Tibial nerve (tissue), 4 donors: ENCODE data around the gene GLYR1. TPM values are rescaled to one million over a fixed set of nuclear protein-coding genes. Genes with fewer than 3 reads are reported as not detected.

Experiments
- DNase-seq, 2 donors: peaks; one replicate each; pipeline ENCODE4 v3.0.0-alpha.2; 2019; ENCODE audit warnings: low spot score in 2 of 2
- H3K27ac ChIP-seq, 4 donors: fragments of 200-600 bp; sonication (generic) in 3 of 4; one replicate each; pipeline ENCODE4 v1.5.1; 2017 to 2019; ENCODE audit warnings: mild to moderate bottlenecking in 1 of 4
- H3K27me3 ChIP-seq, 2 donors: fragments of 200-600 bp; sonication (generic) in 1 of 2; one replicate each; pipeline versions ENCODE4 v1.5.1 to v1.6.0; 2017 to 2019
- H3K36me3 ChIP-seq, 3 donors: fragments of 200-600 bp; sonication (generic); one replicate each; pipeline ENCODE4 v1.5.1; 2018 to 2019
- H3K4me1 ChIP-seq, 4 donors: fragments of 200-600 bp; sonication (generic) in 3 of 4; one replicate each; pipeline ENCODE4 v1.5.1; 2017 to 2019
- H3K4me3 ChIP-seq, 4 donors: fragments of 200-600 bp; sonication (generic) in 3 of 4; one replicate each; pipeline ENCODE4 v1.5.1; 2017 to 2019; ENCODE audit warnings: mild to moderate bottlenecking in 1 of 4, moderate library complexity in 1 of 4
- H3K9me3 ChIP-seq, 4 donors: fragments of 200-600 bp; sonication (generic) in 3 of 4; one replicate each; pipeline ENCODE4 v1.5.1; 2017 to 2019
- CTCF ChIP-seq, 5 experiments: fragments of 200-600 bp in 3 of 5; fragments of 450-650 bp in 2 of 5; sonication (generic) in 3 of 5; IDR thresholded peaks; one replicate each; pipeline ENCODE4 v1.5.1; 2016 to 2019; ENCODE audit warnings: antibody characterized with exemption in 5 of 5, mild to moderate bottlenecking in 3 of 5, moderate library complexity in 2 of 5
- EP300 ChIP-seq, 2 donors: sonication (generic); formaldehyde crosslinking; IDR thresholded peaks; one replicate each; pipeline ENCODE4 v1.6.1; 2017; ENCODE audit warnings: antibody characterized with exemption in 2 of 2, mild to moderate bottlenecking in 1 of 2
- POLR2A ChIP-seq, 2 donors: fragments of 450-650 bp; IDR thresholded peaks; one replicate each; pipeline ENCODE4 v1.6.1; 2017; ENCODE audit warnings: antibody characterized with exemption in 2 of 2, mild to moderate bottlenecking in 2 of 2, moderate library complexity in 2 of 2
- WGBS, 2 donors: methylation state at CpG; one replicate each; pipeline ENCODE4 v1.1.5; 2018; 5-methylcytosine and 5-hydroxymethylcytosine counted together
- total RNA-seq, 4 donors: library from RNA; depleted of rRNA; stranded (reverse); fragments of >200 nt; gene quantifications; one replicate each; pipeline ENCODE4 v1.1.0, GENCODE V29; 2016

GLYR1 gene
- total RNA-seq, 4 donors from 2014 or later, result 42.0 to 59.4 (median 50.9) TPM

- Histone ChIP-seq H3K27me3 (no peaks in the 10 kb centered on the region), H3K4me1 (peaks cover 0 to 41% (median 22%) of the 10 kb centered on the region in 4 donors), H3K36me3 (peaks cover 0 to 17% (median 0%) of the 10 kb centered on the region in 3 donors), H3K27ac (peak overlapping the region; percentile 73 to 96 (median 91)), H3K4me3 (peak overlapping the region; percentile 45 to 82 (median 70)), H3K9me3 (no peaks in the 10 kb centered on the region)
- WGBS, 2 donors, result 5 to 6% methylated on average over 22 to 41 of the region's 48 CpGs
- TF ChIP-seq EP300 (IDR thresholded peaks at IDR 0.05), result peak; percentile 90 to 91
- TF ChIP-seq POLR2A (IDR thresholded peaks at IDR 0.05), result peak; percentile 51 to 83
- no peak for TF ChIP-seq CTCF (IDR thresholded peaks at IDR 0.05)
- DNase-seq, result peak; percentile 91 to 98
Observed at GRCh38 chr16:4768549-4769305, 78.4 kb downstream of the GLYR1 start.

GRCh38 chr16:4767872-4768548 lies 79.1 kb downstream of the GLYR1 start:
- DNase-seq, result peak in 1 of 2 donors; percentile 27
- peaks cover 0 to 24% (median 2%) of the 10 kb centered on the region in 3 donors for H3K36me3 ChIP-seq
- no peaks in the 10 kb centered on the region for H3K9me3 ChIP-seq
- peak overlapping the region; percentile 45 to 82 (median 70) for H3K4me3 ChIP-seq
- H3K27ac ChIP-seq, result peak overlapping the region; percentile 73 to 96 (median 91)
- 42 to 63% methylated on average over 17 of the region's 17 CpGs for WGBS, 2 donors
- no peaks in the 10 kb centered on the region for H3K27me3 ChIP-seq
- no peak for TF ChIP-seq CTCF (IDR thresholded peaks at IDR 0.05)
- no peak for TF ChIP-seq POLR2A (IDR thresholded peaks at IDR 0.05)
- TF ChIP-seq EP300 (IDR thresholded peaks at IDR 0.05), result no peak
- H3K4me1 ChIP-seq, result peaks cover 0 to 45% (median 22%) of the 10 kb centered on the region in 4 donors

GRCh38 chr16:4766875-4767628 lies 80.0 kb downstream of the GLYR1 start, which contains the start of gene ZNF500:
ZNF500 (minus strand) TSS chr16:4767162; CDS start chr16:4765978, 1,184 bp downstream.
- H3K27me3 ChIP-seq, result no peaks in the 10 kb centered on the region
- peaks cover 0 to 34% (median 4%) of the 10 kb centered on the region in 3 donors for H3K36me3 ChIP-seq
- peak within 1 kb of the TSS; percentile 73 to 96 (median 91) for H3K27ac ChIP-seq
- peaks cover 0 to 52% (median 22%) of the 10 kb centered on the region in 4 donors for H3K4me1 ChIP-seq
- H3K9me3 ChIP-seq, result no peaks in the 10 kb centered on the region
- TF ChIP-seq CTCF (IDR thresholded peaks at IDR 0.05), result peak in 1 of 5 experiments; percentile 24
- TF ChIP-seq POLR2A (IDR thresholded peaks at IDR 0.05), result peak in 1 of 2 donors; percentile 70
- TF ChIP-seq EP300 (IDR thresholded peaks at IDR 0.05), result peak; percentile 71 to 80
- WGBS, 2 donors, result 4 to 8% methylated on average over 41 to 52 of the region's 72 CpGs
- peak; percentile 99 for DNase-seq
- peak within 1 kb of the TSS; percentile 79 to 99 (median 82) for H3K4me3 ChIP-seq

- Histone ChIP-seq H3K4me1 (peaks cover 0 to 52% (median 22%) of the 10 kb centered on the region in 4 donors), H3K4me3 (peak overlapping the region; percentile 79 to 99 (median 82)), H3K27ac (peak overlapping the region in 2 of 4 donors; percentile 94 to 96)
Observed at GRCh38 chr16:4765511-4766474, 81.3 kb downstream of the GLYR1 start.

More at GRCh38 chr16:4765511-4766474, 81.3 kb downstream of the GLYR1 start:
- Histone ChIP-seq H3K27me3 (no peaks in the 10 kb centered on the region), H3K9me3 (no peaks in the 10 kb centered on the region), H3K36me3 (peaks cover under 1 to 46% (median 4%) of the 10 kb centered on the region in 3 donors)
- DNase-seq, result no peak
- 67 to 68% methylated on average over 26 of the region's 26 CpGs for WGBS, 2 donors
- no peak for TF ChIP-seq CTCF (IDR thresholded peaks at IDR 0.05)
- TF ChIP-seq POLR2A (IDR thresholded peaks at IDR 0.05), result no peak
- TF ChIP-seq EP300 (IDR thresholded peaks at IDR 0.05), result no peak
